NT2/D1 (cell line): Measurements from ENCODE around the gene MAPK7.
A peak's percentile ranks its signal among the peaks of the same experiment; 100 is the strongest.

Source experiments
- DNase-seq: peaks from one replicate; pipeline ENCODE4 v3.0.0-alpha.2; 2011; ENCODE audit warnings: low read depth, low spot score
- H3K27me3 ChIP-seq: 2 replicates; pipeline ENCODE4 v1.6.0; 2011; ENCODE audit warnings: mild to moderate bottlenecking; ENCODE audit not compliant: insufficient read length, insufficient read depth
- H3K36me3 ChIP-seq: 2 replicates; pipeline ENCODE4 v1.6.1; 2011; ENCODE audit warnings: mild to moderate bottlenecking, low read length, mixed read lengths; ENCODE audit not compliant: insufficient read depth, insufficient read length
- H3K4me1 ChIP-seq: 2 replicates; pipeline ENCODE4 v1.5.1; 2011; ENCODE audit not compliant: insufficient read depth, insufficient read length
- H3K4me3 ChIP-seq: 2 replicates; pipeline ENCODE4 v1.5.1; 2011; ENCODE audit warnings: low read depth; ENCODE audit not compliant: insufficient read length
- H3K9ac ChIP-seq: 2 replicates; pipeline ENCODE4 v1.6.0; 2011; ENCODE audit warnings: low read depth; ENCODE audit not compliant: insufficient read length
- H3K9me3 ChIP-seq: 2 replicates; pipeline ENCODE4 v1.5.1; 2011; ENCODE audit warnings: mild to moderate bottlenecking, low read length; ENCODE audit not compliant: insufficient read depth
- SUZ12 ChIP-seq: IDR thresholded peaks from 2 replicates; pipeline ENCODE4 v1.6.1; 2011; ENCODE audit not compliant: insufficient read length, insufficient read depth; ENCODE audit errors: extremely low read depth
- YY1 ChIP-seq: IDR thresholded peaks from 2 replicates; pipeline ENCODE4 v1.6.1; 2011; ENCODE audit not compliant: insufficient read length, insufficient read depth
- ZNF274 ChIP-seq: IDR thresholded peaks from 2 replicates; pipeline ENCODE4 v1.6.1; 2011; ENCODE audit warnings: mild to moderate bottlenecking, low read depth, low read length

Gene MAPK7

GRCh38 chr17:19409066-19409465 lies 30.8 kb downstream of the MAPK7 start:
- Histone ChIP-seq H3K9ac (no peak overlapping the region), H3K4me3 (no peak overlapping the region), H3K36me3 (no peaks in the 10 kb centered on the region), H3K27me3 (no peaks in the 10 kb centered on the region), H3K4me1 (peaks cover 29% of the 10 kb centered on the region), H3K9me3 (no peaks in the 10 kb centered on the region)
- no peak for DNase-seq
- TF ChIP-seq SUZ12 = no peak
- TF ChIP-seq YY1 = no peak
- TF ChIP-seq ZNF274 = no peak

- Histone ChIP-seq H3K9me3 (no peaks in the 10 kb centered on the region), H3K4me1 (peaks cover 29% of the 10 kb centered on the region), H3K36me3 (no peaks in the 10 kb centered on the region), H3K4me3 (no peak overlapping the region), H3K9ac (no peak overlapping the region), H3K27me3 (no peaks in the 10 kb centered on the region)
- TF ChIP-seq YY1 (no peak), SUZ12 (no peak), ZNF274 (no peak)
- DNase-seq = no peak
Observed at GRCh38 chr17:19409509-19409908, 31.2 kb downstream of the MAPK7 start.

GRCh38 chr17:19410091-19410490 lies 31.8 kb downstream of the MAPK7 start:
- Histone ChIP-seq H3K9me3 (no peaks in the 10 kb centered on the region), H3K4me3 (no peak overlapping the region), H3K27me3 (no peaks in the 10 kb centered on the region), H3K36me3 (no peaks in the 10 kb centered on the region), H3K9ac (peak overlapping the region; percentile 50), H3K4me1 (peaks cover 31% of the 10 kb centered on the region)
- TF ChIP-seq SUZ12 = no peak
- no peak for TF ChIP-seq YY1
- no peak for TF ChIP-seq ZNF274
- DNase-seq = no peak

- Histone ChIP-seq H3K9ac (peak within 1 kb of the TSS; percentile 50), H3K4me3 (no peak within 1 kb of the TSS)
- no peak for DNase-seq
Observed at GRCh38 chr17:19410875-19411620, 32.8 kb downstream of the MAPK7 start, which contains the start of gene RNF112. RNF112 (plus strand) TSS chr17:19411232; CDS start chr17:19411409, 177 bp downstream.

GRCh38 chr17:19411631-19412030 lies 33.3 kb downstream of the MAPK7 start:
- H3K4me3 ChIP-seq = no peak overlapping the region
- H3K27me3 ChIP-seq = no peaks in the 10 kb centered on the region
- peak overlapping the region; percentile 21 for H3K9ac ChIP-seq
- no peak for DNase-seq
- H3K36me3 ChIP-seq = no peaks in the 10 kb centered on the region
- no peaks in the 10 kb centered on the region for H3K9me3 ChIP-seq
- H3K4me1 ChIP-seq = peaks cover 31% of the 10 kb centered on the region
- TF ChIP-seq ZNF274 (no peak), YY1 (no peak), SUZ12 (no peak)

More at GRCh38 chr17:19410875-19411620, 32.8 kb downstream of the MAPK7 start, which contains the start of gene RNF112:
- TF ChIP-seq ZNF274 (no peak), YY1 (no peak), SUZ12 (no peak)
- no peaks in the 10 kb centered on the region for H3K36me3 ChIP-seq
- peaks cover 31% of the 10 kb centered on the region for H3K4me1 ChIP-seq
- no peaks in the 10 kb centered on the region for H3K27me3 ChIP-seq
- H3K9me3 ChIP-seq = no peaks in the 10 kb centered on the region

GRCh38 chr17:19412510-19412909 lies 34.2 kb downstream of the MAPK7 start:
- Histone ChIP-seq H3K9me3 (no peaks in the 10 kb centered on the region), H3K36me3 (no peaks in the 10 kb centered on the region), H3K4me3 (no peak overlapping the region), H3K9ac (no peak overlapping the region), H3K27me3 (no peaks in the 10 kb centered on the region), H3K4me1 (peaks cover 31% of the 10 kb centered on the region)
- no peak for TF ChIP-seq YY1
- DNase-seq = no peak

- Histone ChIP-seq H3K4me1 (peaks cover 28% of the 10 kb centered on the region), H3K4me3 (no peak overlapping the region), H3K9ac (no peak overlapping the region), H3K36me3 (no peaks in the 10 kb centered on the region), H3K9me3 (no peaks in the 10 kb centered on the region), H3K27me3 (no peaks in the 10 kb centered on the region)
- no peak for DNase-seq
- TF ChIP-seq SUZ12 (no peak), YY1 (no peak), ZNF274 (no peak)
Observed at GRCh38 chr17:19412984-19413383, 34.7 kb downstream of the MAPK7 start.
